GM18868 (cell line): ENCODE measurements around the gene PEPD.

Source experiments
- ATAC-seq: cut with Tn5 transposase; IDR thresholded peaks from one replicate; pipeline ENCODE4 v1.9.1; 2021; ENCODE audit warnings: mild to moderate bottlenecking, moderate library complexity; ENCODE audit not compliant: unreplicated experiment

The PEPD gene

GRCh38 chr19:33339016-33339984 is 182.3 kb downstream of the PEPD start:
- ATAC-seq, result no peak
